Mesendoderm (in vitro differentiated cells): ENCODE results near the gene TMEM30B. TPM values are rescaled to one million over a fixed set of nuclear protein-coding genes. Genes with fewer than 3 reads are reported as not detected.
A peak's percentile ranks its signal among the peaks of the same experiment; 100 is the strongest.

ENCODE experiments used
- DNase-seq: peaks from one replicate; pipeline ENCODE4 v3.0.0; 2013
- H2AK5ac ChIP-seq: 2 replicates; pipeline ENCODE4 v1.6.1; 2013; ENCODE audit warnings: low read length, inconsistent platforms
- H2BK120ac ChIP-seq: 2 replicates; pipeline ENCODE4 v1.6.1; 2013; ENCODE audit warnings: low read depth, mild to moderate bottlenecking, low read length, moderate library complexity, mixed read lengths
- H2BK15ac ChIP-seq: replicated peaks from 2 replicates; pipeline ENCODE4 v1.6.1; 2013; ENCODE audit warnings: low read depth, mild to moderate bottlenecking, moderate library complexity
- H2BK5ac ChIP-seq: 2 replicates; pipeline ENCODE4 v1.6.1; 2013; ENCODE audit warnings: low read length, inconsistent platforms
- H3K18ac ChIP-seq: 2 replicates; pipeline ENCODE4 v1.6.1; 2013; ENCODE audit warnings: mild to moderate bottlenecking, low read length, mixed read lengths
- H3K23ac ChIP-seq: one replicate; pipeline ENCODE4 v1.6.1; 2013; ENCODE audit warnings: low read length
- H3K27ac ChIP-seq: 2 replicates; pipeline ENCODE4 v1.5.1; 2013; ENCODE audit warnings: low read depth, mild to moderate bottlenecking, inconsistent platforms, low read length, moderate library complexity
- H3K27me3 ChIP-seq: 2 replicates; pipeline ENCODE4 v1.6.1; 2013; ENCODE audit warnings: low read length, control low read depth, mild to moderate bottlenecking, inconsistent platforms; ENCODE audit not compliant: insufficient read depth, poor library complexity
- H3K36me3 ChIP-seq: 2 replicates; pipeline ENCODE4 v1.6.1; 2013; ENCODE audit warnings: low read length, inconsistent platforms; ENCODE audit not compliant: control insufficient read depth, insufficient read depth
- H3K4ac ChIP-seq: one replicate; pipeline ENCODE4 v1.6.1; 2013; ENCODE audit warnings: low read depth, mild to moderate bottlenecking, low read length, moderate library complexity
- H3K4me1 ChIP-seq: 2 replicates; pipeline ENCODE4 v1.6.1; 2013; ENCODE audit warnings: low read depth, low read length, inconsistent platforms; ENCODE audit not compliant: control insufficient read depth
- H3K4me2 ChIP-seq: 2 replicates; pipeline ENCODE4 v1.6.1; 2013; ENCODE audit warnings: low read length
- H3K4me3 ChIP-seq: 2 replicates; pipeline ENCODE4 v1.5.1; 2013; ENCODE audit warnings: mild to moderate bottlenecking, low read length
- H3K56ac ChIP-seq: one replicate; pipeline ENCODE4 v1.6.1; 2013; ENCODE audit warnings: low read length
- H3K79me1 ChIP-seq: 2 replicates; pipeline ENCODE4 v1.6.1; 2013; ENCODE audit warnings: low read length, inconsistent platforms
- H3K79me2 ChIP-seq: 2 replicates; pipeline ENCODE4 v1.6.1; 2013; ENCODE audit warnings: mild to moderate bottlenecking, low read length; ENCODE audit not compliant: control insufficient read depth, insufficient read depth
- H3K9ac ChIP-seq: 2 replicates; pipeline ENCODE4 v1.6.1; 2013; ENCODE audit warnings: low read length, inconsistent platforms
- H4K5ac ChIP-seq: one replicate; pipeline ENCODE4 v1.6.1; 2013; ENCODE audit warnings: low read length
- H4K8ac ChIP-seq: one replicate; pipeline ENCODE4 v1.6.1; 2013; ENCODE audit warnings: low read depth, mild to moderate bottlenecking, control low read depth, low read length, moderate library complexity
- WGBS: extraction: QIAGEN DNeasy Blood & Tissue Kit; methylation state at CpG from one replicate; pipeline ENCODE4 v1.1.7; 2013; ENCODE audit warnings: low lambda C conversion rate, missing lambda C conversion rate; ENCODE audit not compliant: insufficient coverage; ENCODE audit errors: extremely low coverage; 5-methylcytosine and 5-hydroxymethylcytosine counted together
- polyA plus RNA-seq, 2 experiments: library from polyadenylated mRNA; stranded (reverse); fragments of 200-250 nt; gene quantifications; one replicate each; pipeline ENCODE4 v1.2.3, GENCODE V29; 2013

TMEM30B gene
- 9.9 TPM for polyA plus RNA-seq (2013, experiment 1 of 2)
- polyA plus RNA-seq (2013, experiment 2 of 2): 9.9 TPM

GRCh38 chr14:61281186-61281947 is at the start of gene TMEM30B:
TSS of gene TMEM30B (minus strand) at chr14:61281338. CDS start at chr14:61281147, 191 bp downstream.
- H3K79me1 ChIP-seq: no peaks in the 10 kb centered on the region
- H3K27ac ChIP-seq: no peak within 1 kb of the TSS
- no peaks in the 10 kb centered on the region for H3K4me1 ChIP-seq
- H2AK5ac ChIP-seq: no peak within 1 kb of the TSS
- H2BK120ac ChIP-seq: no peak within 1 kb of the TSS
- no peak within 1 kb of the TSS for H4K8ac ChIP-seq
- no peaks in the 10 kb centered on the region for H3K27me3 ChIP-seq
- DNase-seq: peak; percentile 89
- no peak within 1 kb of the TSS for H2BK5ac ChIP-seq
- no peaks in the 10 kb centered on the region for H3K36me3 ChIP-seq
- no peak within 1 kb of the TSS for H4K5ac ChIP-seq
- no peak within 1 kb of the TSS for H3K4ac ChIP-seq
- H3K18ac ChIP-seq: peak within 1 kb of the TSS; percentile 12
- peak within 1 kb of the TSS; percentile 58 for H3K4me3 ChIP-seq
- H3K56ac ChIP-seq: peak within 1 kb of the TSS; percentile 91
- H3K23ac ChIP-seq: no peak within 1 kb of the TSS
- H3K79me2 ChIP-seq: no peaks in the 10 kb centered on the region
- peak within 1 kb of the TSS; percentile 82 for H3K4me2 ChIP-seq
- no peak within 1 kb of the TSS for H2BK15ac ChIP-seq
- peak within 1 kb of the TSS; percentile 71 for H3K9ac ChIP-seq
- WGBS: no CpG with 5 or more reads among the region's 43 CpGs

- Histone ChIP-seq H3K9ac (no peak overlapping the region), H3K4me3 (no peak overlapping the region), H3K18ac (no peak overlapping the region), H4K5ac (no peak overlapping the region), H3K27me3 (no peaks in the 10 kb centered on the region), H2BK5ac (no peak overlapping the region), H3K4me1 (no peaks in the 10 kb centered on the region), H3K4me2 (no peak overlapping the region), H2BK15ac (no peak overlapping the region), H2AK5ac (no peak overlapping the region), H3K56ac (no peak overlapping the region), H3K27ac (no peak overlapping the region), H2BK120ac (no peak overlapping the region), H3K23ac (no peak overlapping the region), H3K79me1 (no peaks in the 10 kb centered on the region), H3K79me2 (no peaks in the 10 kb centered on the region), H3K4ac (no peak overlapping the region), H3K36me3 (no peaks in the 10 kb centered on the region), H4K8ac (no peak overlapping the region)
- DNase-seq: no peak
- no CpG with 5 or more reads among the region's 1 CpG for WGBS
These were observed 49.4 kb upstream of the TMEM30B start for GRCh38 chr14:61330511-61330910.

- Histone ChIP-seq H3K9ac (no peak overlapping the region), H2BK120ac (no peak overlapping the region), H3K23ac (no peak overlapping the region), H2BK5ac (no peak overlapping the region), H3K27me3 (no peaks in the 10 kb centered on the region), H3K4me3 (no peak overlapping the region), H2BK15ac (no peak overlapping the region), H3K79me2 (no peaks in the 10 kb centered on the region), H3K4ac (no peak overlapping the region), H3K4me2 (no peak overlapping the region), H3K36me3 (no peaks in the 10 kb centered on the region), H3K4me1 (no peaks in the 10 kb centered on the region), H4K5ac (no peak overlapping the region), H3K79me1 (no peaks in the 10 kb centered on the region), H3K27ac (no peak overlapping the region), H4K8ac (no peak overlapping the region), H2AK5ac (no peak overlapping the region), H3K18ac (no peak overlapping the region), H3K56ac (no peak overlapping the region)
- no CpG with 5 or more reads among the region's 8 CpGs for WGBS
- no peak for DNase-seq
These were observed 48.4 kb upstream of the TMEM30B start for GRCh38 chr14:61329478-61330051.

- H3K4me1 ChIP-seq: no peaks in the 10 kb centered on the region
- no peak overlapping the region for H2BK15ac ChIP-seq
- H3K36me3 ChIP-seq: no peaks in the 10 kb centered on the region
- peak overlapping the region; percentile 10 for H3K18ac ChIP-seq
- H3K79me2 ChIP-seq: no peaks in the 10 kb centered on the region
- no peak overlapping the region for H3K23ac ChIP-seq
- no peak overlapping the region for H3K9ac ChIP-seq
- no peak overlapping the region for H2BK5ac ChIP-seq
- no peak overlapping the region for H3K4me2 ChIP-seq
- no peak overlapping the region for H3K4me3 ChIP-seq
- no peak overlapping the region for H4K8ac ChIP-seq
- no peak overlapping the region for H3K4ac ChIP-seq
- 100% methylated on average over 1 of the region's 4 CpGs for WGBS
- DNase-seq: no peak
- no peaks in the 10 kb centered on the region for H3K27me3 ChIP-seq
- H2AK5ac ChIP-seq: no peak overlapping the region
- H3K27ac ChIP-seq: no peak overlapping the region
- H2BK120ac ChIP-seq: no peak overlapping the region
- no peak overlapping the region for H4K5ac ChIP-seq
- no peak overlapping the region for H3K56ac ChIP-seq
- no peaks in the 10 kb centered on the region for H3K79me1 ChIP-seq
These were observed 47.6 kb upstream of the TMEM30B start for GRCh38 chr14:61328626-61329262.

GRCh38 chr14:61326847-61327246 is 45.7 kb upstream of the TMEM30B start:
- peaks cover 3% of the 10 kb centered on the region for H3K4me1 ChIP-seq

More at GRCh38 chr14:61326847-61327246, 45.7 kb upstream of the TMEM30B start:
- Histone ChIP-seq H2BK15ac (no peak overlapping the region), H2AK5ac (no peak overlapping the region), H3K4me3 (no peak overlapping the region), H3K79me1 (no peaks in the 10 kb centered on the region), H3K4me2 (no peak overlapping the region), H3K36me3 (no peaks in the 10 kb centered on the region), H3K27me3 (no peaks in the 10 kb centered on the region), H3K27ac (no peak overlapping the region), H3K4ac (no peak overlapping the region), H4K5ac (no peak overlapping the region), H4K8ac (no peak overlapping the region), H3K79me2 (no peaks in the 10 kb centered on the region), H3K23ac (no peak overlapping the region), H2BK120ac (no peak overlapping the region), H3K56ac (peak overlapping the region; percentile 7), H3K9ac (no peak overlapping the region), H2BK5ac (no peak overlapping the region), H3K18ac (no peak overlapping the region)
- peak; percentile 71 for DNase-seq
- WGBS: no CpG with 5 or more reads among the region's 4 CpGs
